Limb (tissue), 2 donors: Measurements from ENCODE around the gene GNB1L.
A peak's percentile ranks its signal among the peaks of the same experiment; 100 is the strongest.
"Not testable (repeated sequence)": the region's sequence is repeated elsewhere in the genome, so short reads cannot be mapped to it uniquely, and the experiment has no call there.

Experiments used
- DNase-seq, 2 donors: peaks; one replicate each; pipeline ENCODE4 v3.0.0-alpha.2; 2016; ENCODE audit errors: extremely low spot score in 2 of 2

The GNB1L gene

DNA sequence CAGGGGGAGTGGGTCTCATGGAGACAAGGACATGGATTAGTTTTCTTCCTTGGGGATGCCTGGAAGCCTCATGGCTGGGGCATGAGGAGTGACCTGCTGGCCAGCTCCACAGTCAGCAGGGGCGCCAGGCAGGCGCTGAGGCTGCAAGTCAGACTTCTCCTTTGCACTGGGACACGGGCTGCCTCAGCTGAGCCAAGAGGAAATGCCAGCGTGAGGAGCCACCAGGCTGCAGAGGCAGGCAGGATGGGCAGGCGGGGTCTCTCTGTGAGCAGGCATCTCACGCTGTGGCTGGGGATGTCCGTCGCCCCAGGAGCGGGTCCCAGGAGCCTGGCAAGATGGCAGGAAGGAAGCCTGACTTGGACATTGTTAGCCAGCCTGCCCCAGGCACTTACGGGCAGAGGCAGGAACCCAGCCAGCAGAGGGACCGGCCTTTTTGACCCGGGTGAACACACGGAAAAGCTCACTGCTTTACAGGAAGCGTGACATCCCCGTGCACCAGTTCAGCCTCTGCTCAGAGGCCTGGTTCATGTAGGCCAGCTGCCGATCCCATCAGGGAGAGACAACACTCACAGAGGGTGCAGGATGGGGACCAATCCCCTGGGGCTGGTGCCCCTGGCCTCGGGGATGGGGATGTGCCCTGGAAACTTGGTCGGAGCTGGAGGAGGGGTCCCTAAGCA is 10.2 kb downstream of the GNB1L start:
- DNase-seq = peak in 1 of 2 donors; percentile 34

- DNase-seq = peak in 1 of 2 donors; percentile 27
Observed at GRCh38 chr22:19843857-19844376, 10.8 kb downstream of the GNB1L start.

DNA sequence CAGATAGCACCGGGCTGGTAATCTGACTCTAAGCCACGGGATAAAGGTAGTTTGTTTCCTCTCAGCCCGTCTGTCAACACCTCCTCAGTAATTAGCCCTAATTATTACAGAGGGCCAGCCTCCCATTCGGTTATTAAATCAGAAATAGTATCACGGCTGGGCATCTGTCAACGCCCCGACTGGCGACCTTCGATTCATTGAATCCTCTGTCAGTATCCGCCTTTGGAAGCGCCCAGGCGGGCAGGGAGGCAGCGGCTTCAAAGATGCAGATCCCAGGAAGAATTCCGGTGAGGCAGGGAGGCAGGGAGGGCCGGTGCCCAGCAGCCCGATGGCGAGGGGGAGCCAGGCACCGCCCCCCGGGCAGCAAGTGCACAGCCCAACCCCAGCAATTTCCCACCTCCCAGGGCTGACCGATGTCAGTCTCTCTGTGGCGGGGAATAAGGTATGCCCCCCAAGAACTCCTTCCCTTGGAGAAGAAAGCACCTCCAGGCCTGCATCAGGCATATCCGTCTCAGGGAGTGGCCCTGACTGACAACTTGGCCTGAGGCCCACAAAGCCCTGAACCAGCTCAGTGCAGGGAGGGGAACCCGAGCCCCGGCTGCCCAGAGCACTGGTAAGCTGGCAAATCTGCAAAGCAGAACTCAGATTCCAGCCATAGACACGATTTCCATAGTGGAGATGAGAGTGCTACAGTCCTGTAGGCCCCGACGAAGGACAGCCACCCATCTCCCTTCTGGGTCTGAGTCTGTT is 11.4 kb downstream of the GNB1L start:
- DNase-seq = peak in 1 of 2 donors; percentile 28

DNA sequence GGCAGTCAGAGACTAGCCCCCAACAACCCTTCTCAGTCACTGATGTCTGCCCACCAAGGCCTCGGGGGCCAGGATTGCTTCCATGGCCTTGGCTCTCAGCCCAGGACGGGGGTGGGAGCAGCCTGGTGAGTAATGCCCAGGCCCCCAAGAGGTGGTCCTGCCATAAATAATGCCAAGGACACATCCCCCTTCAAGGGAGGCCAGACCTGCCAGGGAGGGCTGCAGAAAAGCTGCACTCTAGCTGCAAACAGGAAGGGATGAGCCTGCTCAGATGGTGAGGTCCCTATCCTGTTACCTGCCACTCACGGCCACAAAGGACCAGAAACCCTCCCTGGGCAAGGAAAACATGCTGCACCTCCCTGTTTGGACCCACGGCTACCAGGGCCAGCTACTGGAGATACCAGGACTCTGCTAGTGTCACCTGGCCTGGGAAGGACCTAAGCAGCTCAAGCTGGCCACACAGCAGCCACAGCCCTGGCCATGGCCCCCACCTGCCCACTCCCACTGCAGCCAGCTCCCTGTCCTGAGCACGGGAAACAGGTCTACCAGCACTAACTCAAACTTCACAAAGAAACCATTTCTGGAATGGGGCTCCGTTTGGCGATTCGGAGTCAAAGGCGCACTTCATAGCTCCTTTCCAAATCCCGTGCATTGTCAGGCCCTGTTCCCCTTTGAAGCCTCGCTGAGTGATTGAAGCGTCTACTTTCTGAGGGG is 12.1 kb downstream of the GNB1L start:
- DNase-seq = peak in 1 of 2 donors; percentile 34

- DNase-seq = no peak
Observed at GRCh38 chr22:19841641-19842392, 12.9 kb downstream of the GNB1L start.

DNA sequence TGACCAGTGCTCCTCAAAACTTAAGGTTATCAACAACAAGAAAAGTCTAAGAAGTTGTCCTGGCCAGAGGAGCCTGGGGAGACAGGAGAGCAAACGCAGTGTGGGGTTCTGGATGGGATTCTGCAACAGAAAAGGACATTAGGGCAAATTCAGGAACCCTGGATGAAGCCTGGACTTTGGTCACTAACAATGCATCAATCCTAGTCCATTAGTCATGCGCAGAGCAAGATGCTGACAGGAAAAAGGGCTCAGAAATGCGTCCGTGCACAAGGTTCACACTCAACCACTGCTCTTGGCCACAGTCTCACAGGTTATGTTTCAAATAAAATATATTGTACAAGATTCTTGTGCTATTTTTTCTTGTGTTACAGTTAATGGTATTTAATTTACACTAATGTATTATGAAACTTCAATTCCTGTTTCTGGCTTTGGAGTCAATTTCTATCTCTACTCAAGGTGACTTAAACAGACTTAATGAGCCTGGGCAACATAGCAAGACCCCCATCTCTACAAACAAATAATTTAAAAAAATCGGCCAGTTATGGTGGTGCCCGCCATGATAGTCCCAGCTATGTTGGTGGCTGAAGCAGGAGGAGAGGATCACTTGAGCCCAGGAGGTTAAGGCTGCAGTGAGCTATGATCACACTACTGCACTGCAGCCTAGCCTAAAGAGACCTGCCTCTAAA is 13.6 kb downstream of the GNB1L start:
- no peak for DNase-seq

GRCh38 chr22:19840059-19840458 is 14.6 kb downstream of the GNB1L start:
- no peak for DNase-seq

DNA sequence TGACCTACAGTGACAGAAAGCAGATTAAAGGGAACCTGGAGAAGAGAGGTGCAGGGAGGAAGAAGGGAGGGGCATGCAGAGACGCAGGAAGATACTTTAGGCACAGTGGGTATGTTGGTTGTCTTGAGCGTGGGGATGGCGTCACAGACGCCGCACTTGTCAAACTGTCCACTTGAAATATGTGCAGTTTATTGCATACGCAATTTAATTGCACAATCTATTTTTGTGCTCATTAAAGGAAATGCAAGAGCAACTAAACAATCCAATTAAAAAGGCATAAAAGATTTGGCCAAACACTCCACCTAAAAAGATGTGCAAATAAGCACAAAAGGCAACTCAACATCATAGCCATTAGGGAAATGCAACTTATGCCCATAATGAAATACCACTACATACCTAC is 16.8 kb downstream of the GNB1L start:
- no peak for DNase-seq

DNA sequence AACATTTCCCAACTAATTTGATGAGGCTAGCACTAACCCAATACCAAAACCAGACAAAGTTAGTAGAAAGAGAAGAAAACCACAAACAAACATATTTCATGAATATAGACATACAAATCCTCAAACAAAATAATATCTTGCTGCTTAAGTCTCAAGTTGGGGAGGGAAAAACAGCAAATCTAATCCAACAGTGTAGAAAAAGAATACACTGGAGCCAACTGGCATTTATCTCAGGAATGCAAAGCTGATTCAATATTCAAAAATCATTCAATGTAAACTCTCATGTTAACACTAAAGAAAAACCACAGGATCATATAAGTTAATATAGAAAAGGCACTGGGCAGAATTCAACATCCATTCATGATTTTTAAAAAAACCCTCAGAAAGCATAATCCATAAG is 18.2 kb downstream of the GNB1L start:
- no peak for DNase-seq

- no peak for DNase-seq
Observed at GRCh38 chr22:19834599-19834998, 20.1 kb downstream of the GNB1L start.

GRCh38 chr22:19833327-19833726 is 21.3 kb downstream of the GNB1L start:
- DNase-seq = not testable (repeated sequence)

- no peak for DNase-seq
Observed at GRCh38 chr22:19832476-19833108, 22.1 kb downstream of the GNB1L start.

DNA sequence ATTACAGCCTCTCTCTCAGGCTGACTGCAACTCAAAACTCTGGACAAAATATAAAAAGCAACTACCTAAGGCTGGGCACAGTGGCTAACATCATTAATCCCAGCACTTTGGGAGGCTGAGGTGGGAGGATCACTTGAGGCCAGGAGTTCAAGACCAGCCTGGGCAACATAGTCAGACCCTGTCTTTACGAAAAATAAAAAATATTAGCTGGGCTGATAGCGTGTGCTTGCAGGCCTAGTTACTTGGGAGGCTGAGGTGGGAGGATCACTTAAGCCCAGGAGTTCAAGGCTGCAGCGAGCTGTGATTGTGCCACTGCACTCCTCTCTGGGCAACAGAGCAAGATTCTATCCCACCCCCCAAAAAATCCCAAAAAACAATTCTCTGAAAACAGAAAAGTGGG is 22.7 kb downstream of the GNB1L start:
- not testable (repeated sequence) for DNase-seq

GRCh38 chr22:19831016-19831415 is 23.7 kb downstream of the GNB1L start:
- DNase-seq = no peak

GRCh38 chr22:19828035-19828401 is 26.7 kb downstream of the GNB1L start:
- DNase-seq = no peak

- no peak for DNase-seq
Observed at GRCh38 chr22:19827341-19828034, 27.2 kb downstream of the GNB1L start.

DNA sequence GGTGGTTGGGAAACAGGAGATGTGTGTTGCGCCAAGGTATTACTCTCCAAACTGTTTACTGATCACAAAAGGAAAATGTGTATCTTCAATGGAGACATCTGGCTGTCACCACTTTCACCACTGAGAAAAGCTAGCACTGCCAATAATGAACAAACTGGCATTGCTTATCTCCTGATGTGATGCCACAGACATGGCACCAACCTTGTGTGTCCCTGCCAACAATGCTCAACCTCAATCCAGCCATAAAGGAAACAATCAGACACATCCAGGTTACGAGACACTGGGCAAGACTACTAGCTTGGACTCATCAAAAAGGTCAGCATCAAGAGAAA is 28.1 kb downstream of the GNB1L start:
- DNase-seq = no peak

DNA sequence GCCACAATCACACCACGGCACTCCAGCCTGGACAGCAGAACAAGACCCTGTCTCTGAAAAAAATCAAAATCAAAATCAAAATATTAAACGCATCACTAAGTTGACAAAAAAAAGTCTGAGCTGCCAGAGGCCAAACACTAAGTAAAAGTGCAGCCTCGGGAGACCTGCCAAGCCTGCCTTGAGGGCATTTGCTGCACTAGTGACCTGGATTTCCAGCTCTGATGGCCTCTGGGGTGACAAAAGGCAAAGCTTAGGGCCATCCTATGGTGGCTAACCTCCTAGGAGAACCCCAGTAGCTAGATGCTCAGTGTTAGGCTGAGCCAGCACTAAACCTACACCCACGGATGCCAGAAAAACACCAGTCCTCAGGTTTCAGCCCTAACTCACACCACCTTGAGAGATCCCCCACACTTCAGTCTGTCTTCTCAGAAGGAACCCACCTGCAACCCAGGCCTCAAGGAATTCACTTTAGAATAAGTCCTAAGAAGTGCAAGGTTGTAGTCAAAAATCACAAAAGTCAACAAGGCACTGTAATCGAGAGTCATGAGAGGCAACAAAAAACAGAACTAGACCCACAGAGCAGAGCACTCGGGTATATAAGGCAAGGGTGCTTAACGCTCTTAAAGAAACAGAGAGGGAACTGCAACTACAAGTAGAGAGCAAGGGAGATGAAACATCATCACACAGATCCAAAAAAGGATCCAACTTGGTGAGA is 28.6 kb downstream of the GNB1L start:
- no peak for DNase-seq

DNA sequence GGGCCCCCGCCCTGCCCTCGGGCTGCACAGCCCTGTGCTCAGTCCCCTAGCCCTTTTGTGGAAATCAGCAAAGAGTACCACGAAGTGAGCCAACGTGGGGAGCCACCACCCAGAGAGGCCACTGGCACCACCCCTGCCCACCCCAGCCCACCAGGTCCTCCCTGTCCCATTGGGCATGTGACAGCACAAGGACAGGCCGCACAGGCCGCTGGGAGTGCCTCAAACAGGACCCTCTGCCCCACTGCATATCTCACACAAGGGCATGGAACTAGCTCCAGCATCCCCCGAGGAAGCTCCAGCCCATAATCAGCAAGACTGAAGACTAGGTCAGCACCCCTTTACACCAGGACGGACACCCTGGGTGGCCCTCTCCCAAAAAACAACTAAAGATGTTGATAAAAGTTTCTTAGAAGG is 29.7 kb downstream of the GNB1L start:
- DNase-seq = no peak
